ENCODE measurements around the gene HIPK3. TPM values are rescaled to one million over a fixed set of nuclear protein-coding genes. Genes with fewer than 3 reads are reported as not detected.

HIPK3 gene
- total and polyA plus RNA-seq, 9 of the 15 experiments (the other 6 are each of a cell fraction or from before 2014, with no cell fraction given): 2.3 to 19.6 (median 7.5) TPM

- no peak for TF ChIP-seq TFE3 (CRISPR knock-in tag; IDR thresholded peaks at IDR 0.05)
These were observed 34.0 kb downstream of the HIPK3 start (continued) for GRCh38 chr11:33291004-33291777.

- Histone ChIP-seq H4K20me1 (replicated peaks; ENCODE audit: control insufficient read depth, insufficient read depth, low read length) (no peaks in the 10 kb centered on the region), H3K9me3 (replicated peaks; ENCODE audit: control insufficient read depth, insufficient read depth, low read depth, low read length) (no peaks in the 10 kb centered on the region), H3K4me1 (replicated peaks in 1 of 2; ENCODE audit: control insufficient read depth in 2 of 2, insufficient read depth in 2 of 2, low read length in 2 of 2) (no peaks in the 10 kb centered on the region), H3K79me2 (ENCODE audit: control insufficient read depth, insufficient read depth, low read length) (peaks cover 12% of the 10 kb centered on the region), H3K9ac (ENCODE audit: insufficient read depth in 1 of 2, low read depth in 2 of 2, low read length in 2 of 2) (no peak overlapping the region), H3K27me3 (ENCODE audit: control insufficient read depth in 2 of 2, insufficient read depth in 2 of 2, low read length in 2 of 2) (no peaks in the 10 kb centered on the region), H3K9me1 (ENCODE audit: control insufficient read depth, insufficient read depth, low read length) (no peaks in the 10 kb centered on the region), H3K27ac (ENCODE audit: extremely low read depth, low read depth, low read length) (no peak overlapping the region), H2AFZ (ENCODE audit: low read depth, low read length) (no peak overlapping the region), H3K36me3 (ENCODE audit: control insufficient read depth, insufficient read depth, low read length) (peaks cover 3% of the 10 kb centered on the region; the same call in 1 of the 3 replicates), H3K4me2 (ENCODE audit: insufficient read depth, low read length) (no peak overlapping the region), H3K4me3 (no peak overlapping the region)
- intact Hi-C loops (cut with micrococcal nuclease): no loop called here
- in situ Hi-C loops (cut with MboI): no loop called here
- FAIRE-seq (no peak), DNase-seq (ENCODE audit: extremely low read depth in 1 of 4, low spot score in 3 of 4) (no peak), ATAC-seq (no peak)
- ChIA-PET POLR2A (interaction anchor here (0.6 kb wide), 1 partner anchor 389 kb away, joined by 3 read pairs; no protein-coding TSS in a partner anchor), CTCF (ENCODE audit: low intra/inter-chr PET ratio) (no interaction called here)
- BruUV-seq (replicated peaks): no TSS peak
- TF ChIP-seq MITF (IDR thresholded peaks at IDR 0.05): no peak
- no peak for TF ChIP-seq ZNF212 (CRISPR knock-in tag; IDR thresholded peaks at IDR 0.05)
- TF ChIP-seq ZNF41 (CRISPR knock-in tag; conservative IDR thresholded peaks at IDR 0.05): no peak
- TF ChIP-seq MCM7 (IDR thresholded peaks at IDR 0.05): no peak
- no peak for TF ChIP-seq BACH1 (tag; IDR thresholded peaks at IDR 0.05)
- WGBS (ENCODE audit: insufficient coverage, low coverage, missing lambda C conversion rate): 86% methylated on average over 2 of the region's 2 CpGs
These were observed 35.1 kb downstream of the HIPK3 start for GRCh38 chr11:33292311-33292710.
